IMR-90 (cell line): Measurements from ENCODE around the gene ALX4. TPM values are rescaled to one million over a fixed set of nuclear protein-coding genes. Genes with fewer than 3 reads are reported as not detected.

ENCODE experiments used
- ATAC-seq: fragments of 200-7000 bp; cut with Tn5 transposase; 2 replicates; pipeline ENCODE4 v1.9.1; 2020; ENCODE audit warnings: low read depth, mild to moderate bottlenecking, moderate library complexity
- BruUV-seq: library from RNA; stranded (reverse); fragments of 400-500 nt; replicated peaks from 2 replicates; lab custom pipeline; 2021; lab: Mats Ljungman, UMichigan
- CTCF ChIA-PET: fragments of 300-600 bp; formaldehyde crosslinking; extraction: SDS; loops from one replicate; lab custom pipeline; 2021; ENCODE audit warnings: antibody characterized with exemption; lab: Yijun Ruan, JAX
- POLR2A ChIA-PET: fragments of 300-600 bp; sonication (Branson Sonifier 250); formaldehyde crosslinking; loops from one replicate; lab custom pipeline; 2022; ENCODE audit warnings: antibody characterized with exemption; ENCODE audit not compliant: unreplicated experiment; lab: Charles Lee
- DNase-seq: peaks from one replicate; pipeline ENCODE4 v3.0.0; 2013
- H2AFZ ChIP-seq: replicated peaks from 2 replicates; pipeline ENCODE3; 2013; ENCODE audit warnings: low read length, mild to moderate bottlenecking; ENCODE audit not compliant: poor library complexity
- H2AK5ac ChIP-seq: 2 replicates; pipeline ENCODE4 v1.6.1; 2013; ENCODE audit warnings: low read depth, low read length, inconsistent platforms
- H2AK9ac ChIP-seq: replicated peaks from 2 replicates; pipeline ENCODE3; 2013; ENCODE audit warnings: mild to moderate bottlenecking, low read depth, low read length, moderate library complexity; ENCODE audit not compliant: poor library complexity
- H2BK120ac ChIP-seq: 2 replicates; pipeline ENCODE4 v1.6.1; 2013; ENCODE audit warnings: low read depth, low read length, inconsistent platforms
- H2BK15ac ChIP-seq: 3 replicates; pipeline ENCODE4 v1.6.1; 2013; ENCODE audit warnings: low read depth, low read length, inconsistent platforms
- H2BK20ac ChIP-seq: 2 replicates; pipeline ENCODE4 v1.6.1; 2013; ENCODE audit warnings: low read depth, mild to moderate bottlenecking, inconsistent platforms, low read length, moderate library complexity
- H2BK5ac ChIP-seq: 2 replicates; pipeline ENCODE4 v1.6.1; 2013; ENCODE audit warnings: mild to moderate bottlenecking, low read depth, low read length, inconsistent platforms; ENCODE audit not compliant: poor library complexity, severe bottlenecking
- H3K14ac ChIP-seq: replicated peaks from 2 replicates; pipeline ENCODE4 v1.6.1; 2013; ENCODE audit warnings: low read depth, low read length, inconsistent platforms
- H3K18ac ChIP-seq: 2 replicates; pipeline ENCODE4 v1.6.1; 2013; ENCODE audit warnings: low read depth, low read length, control low read depth
- H3K23ac ChIP-seq: 2 replicates; pipeline ENCODE4 v1.6.1; 2013; ENCODE audit warnings: low read depth, low read length, inconsistent platforms
- H3K27ac ChIP-seq: 2 replicates; pipeline ENCODE4 v1.5.1; 2013; ENCODE audit warnings: mild to moderate bottlenecking, control low read depth, low read length; ENCODE audit not compliant: insufficient read depth
- H3K27me3 ChIP-seq: 2 replicates; pipeline ENCODE4 v1.6.1; 2013; ENCODE audit warnings: low read length; ENCODE audit not compliant: control insufficient read depth, insufficient read depth
- H3K36me3 ChIP-seq: 2 replicates; pipeline ENCODE4 v1.6.1; 2013; ENCODE audit warnings: low read length, mixed read lengths; ENCODE audit not compliant: control insufficient read depth, insufficient read depth
- H3K4ac ChIP-seq: 2 replicates; pipeline ENCODE4 v1.6.1; 2013; ENCODE audit warnings: low read depth, low read length, inconsistent platforms
- H3K4me1 ChIP-seq: 2 replicates; pipeline ENCODE4 v1.6.1; 2013; ENCODE audit warnings: low read length, mixed read lengths; ENCODE audit not compliant: control insufficient read depth, insufficient read depth
- H3K4me2 ChIP-seq: 2 replicates; pipeline ENCODE4 v1.6.1; 2013; ENCODE audit warnings: low read depth, mild to moderate bottlenecking, control low read depth, low read length, moderate library complexity
- H3K4me3 ChIP-seq: 2 replicates; pipeline ENCODE4 v1.5.1; 2013; ENCODE audit warnings: low read depth, mild to moderate bottlenecking, control low read depth, low read length, moderate library complexity; ENCODE audit not compliant: insufficient read depth
- H3K56ac ChIP-seq: 2 replicates; pipeline ENCODE4 v1.6.1; 2013; ENCODE audit warnings: low read length, inconsistent platforms; ENCODE audit not compliant: insufficient read depth; ENCODE audit errors: extremely low read depth
- H3K79me1 ChIP-seq, 2 experiments: 2 replicates each; pipeline ENCODE4 v1.6.1; 2013; ENCODE audit warnings: low read length in 2 of 2, inconsistent platforms in 1 of 2, low read depth in 1 of 2
- H3K9ac ChIP-seq: 2 replicates; pipeline ENCODE4 v1.6.1; 2013; ENCODE audit warnings: low read depth, low read length, control low read depth
- H3K9me1 ChIP-seq: 2 replicates; pipeline ENCODE4 v1.6.1; 2013; ENCODE audit warnings: low read length, inconsistent platforms; ENCODE audit not compliant: insufficient read depth
- H3K9me3 ChIP-seq: 2 replicates; pipeline ENCODE4 v1.6.1; 2013; ENCODE audit warnings: low read length; ENCODE audit not compliant: control insufficient read depth, insufficient read depth
- H4K20me1 ChIP-seq: 2 replicates; pipeline ENCODE4 v1.6.1; 2013; ENCODE audit warnings: low read length, inconsistent platforms; ENCODE audit not compliant: insufficient read depth
- H4K5ac ChIP-seq: 2 replicates; pipeline ENCODE4 v1.6.1; 2013; ENCODE audit warnings: mild to moderate bottlenecking, low read depth, low read length, control low read depth
- H4K8ac ChIP-seq, 2 experiments: 2 replicates each; pipeline ENCODE4 v1.6.1; 2013; ENCODE audit warnings: low read depth in 2 of 2, low read length in 2 of 2, control low read depth in 1 of 2, inconsistent platforms in 1 of 2
- H4K91ac ChIP-seq: 2 replicates; pipeline ENCODE4 v1.6.1; 2013; ENCODE audit warnings: low read depth, low read length, inconsistent platforms; ENCODE audit not compliant: insufficient read depth
- BHLHE40 ChIP-seq: fragments of 150-350 bp; IDR thresholded peaks from 2 replicates; pipeline ENCODE4 v1.6.1; 2016; ENCODE audit warnings: mild to moderate bottlenecking, low read depth, low read length
- CEBPB ChIP-seq: IDR thresholded peaks from 2 replicates; pipeline ENCODE4 v1.6.1; 2012; ENCODE audit warnings: low read depth, low read length, improper control_type of control experiment
- dilution Hi-C: fragments of 300-500 bp; cut with HindIII; formaldehyde crosslinking; loops from one replicate; pipeline ENCODE4 v1.14.3; 2018; ENCODE audit warnings: low sequenced_read_pairs; ENCODE audit not compliant: unreplicated experiment
- in situ Hi-C: fragments of 300-500 bp; cut with MboI; formaldehyde crosslinking; loops from 3 replicates; pipeline ENCODE4 v1.14.3; 2019; ENCODE audit warnings: low sequenced_read_pairs, inconsistent platforms, mixed read lengths
- intact Hi-C: fragments of 100-400 bp; cut with micrococcal nuclease; formaldehyde crosslinking; loops from 2 replicates; pipeline ENCODE4 v1.10.0; 2022
- polyA plus RNA-seq, 3 experiments: library from polyadenylated mRNA; depleted of rRNA; stranded (reverse); fragments of >200 nt; gene quantifications; 2 replicates each; pipeline ENCODE4 v1.2.3, GENCODE V29; 2012; ENCODE audit warnings: low replicate concordance in 1 of 3
- total RNA-seq: library from RNA; depleted of rRNA; stranded (reverse); fragments of >200 nt; gene quantifications from 2 replicates; pipeline ENCODE4 v1.2.3, GENCODE V29; 2012

The ALX4 gene
- total and polyA plus RNA-seq, 2 of the 4 experiments (the other 2 are of a cell fraction) = not detected

- no peak overlapping the region for H3K4me3 ChIP-seq
- H3K4me2 ChIP-seq = no peak overlapping the region
- no peak overlapping the region for H3K14ac ChIP-seq
- no peaks in the 10 kb centered on the region for H3K79me1 ChIP-seq
- no peak overlapping the region for H2BK20ac ChIP-seq
- H2BK15ac ChIP-seq = no peak overlapping the region
- ChIA-PET POLR2A (interaction anchor here (0.6 kb wide), 1 partner anchor 11 kb away, joined by 5 read pairs; no protein-coding TSS in a partner anchor), CTCF (interaction anchor here (0.6 kb wide), 1 partner anchor 664 kb away, joined by 3 read pairs; no protein-coding TSS in a partner anchor)
- no peak overlapping the region for H3K23ac ChIP-seq
- H3K4me1 ChIP-seq = peaks cover 6% of the 10 kb centered on the region
- intact Hi-C loops (no loop called here), in situ Hi-C loops (no loop called here), dilution Hi-C loops (no loop called here)
- H2AK9ac ChIP-seq = no peak overlapping the region
- H2BK5ac ChIP-seq = no peak overlapping the region
- no peaks in the 10 kb centered on the region for H3K9me3 ChIP-seq
- TF ChIP-seq BHLHE40 = peak; percentile 12; the same call in 1 of the 2 replicates
- no peak for TF ChIP-seq CEBPB
- H3K27ac ChIP-seq = no peak overlapping the region
- no peaks in the 10 kb centered on the region for H3K27me3 ChIP-seq
- H4K8ac ChIP-seq = no peak overlapping the region
- H4K5ac ChIP-seq = no peak overlapping the region
- no peak overlapping the region for H3K18ac ChIP-seq
- no peak overlapping the region for H2AK5ac ChIP-seq
- peak; percentile 67 for DNase-seq
- no TSS peak for BruUV-seq
- no peaks in the 10 kb centered on the region for H3K36me3 ChIP-seq
- no peaks in the 10 kb centered on the region for H3K9me1 ChIP-seq
- peak; percentile 87 for ATAC-seq
- no peak overlapping the region for H3K4ac ChIP-seq
- H4K20me1 ChIP-seq = no peaks in the 10 kb centered on the region
- no peak overlapping the region for H2BK120ac ChIP-seq
- H4K91ac ChIP-seq = no peak overlapping the region
- H3K9ac ChIP-seq = no peak overlapping the region
- no peak overlapping the region for H2AFZ ChIP-seq
- no peak overlapping the region for H3K56ac ChIP-seq
Measured at GRCh38 chr11:44223238-44223637, 86.7 kb downstream of the ALX4 start.
